ENCODE data around the gene SOCS6. TPM values are rescaled to one million over a fixed set of nuclear protein-coding genes. Genes with fewer than 3 reads are reported as not detected.
A peak's percentile ranks its signal among the peaks of the same experiment; 100 is the strongest.

The SOCS6 gene
- total and polyA plus RNA-seq, 2 of the 13 experiments (the other 11 are each of a cell fraction or from before 2014, with no cell fraction given) = 18.6 to 38.3 TPM

DNA sequence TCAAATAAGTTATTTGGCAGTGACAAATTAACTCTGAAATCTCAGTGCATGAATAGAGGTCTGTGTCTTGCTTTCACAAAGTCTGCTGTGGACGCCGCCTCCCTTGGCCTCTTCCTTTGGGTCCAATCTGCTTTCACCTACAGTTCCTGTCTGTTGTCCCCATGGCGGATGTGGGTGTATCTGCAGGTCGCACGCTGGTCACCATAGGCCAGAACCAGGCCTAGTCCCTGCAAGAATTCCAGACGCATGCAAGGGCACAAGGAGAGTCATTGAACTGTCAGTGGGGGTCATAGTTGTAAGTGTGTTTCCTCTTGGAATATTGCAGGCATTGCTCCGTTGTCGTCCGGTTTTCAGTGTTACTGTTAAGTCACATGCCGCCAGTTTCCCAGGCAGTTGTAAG is 7.4 kb downstream of the SOCS6 start (continued):
- TF ChIP-seq, protein P1, sequence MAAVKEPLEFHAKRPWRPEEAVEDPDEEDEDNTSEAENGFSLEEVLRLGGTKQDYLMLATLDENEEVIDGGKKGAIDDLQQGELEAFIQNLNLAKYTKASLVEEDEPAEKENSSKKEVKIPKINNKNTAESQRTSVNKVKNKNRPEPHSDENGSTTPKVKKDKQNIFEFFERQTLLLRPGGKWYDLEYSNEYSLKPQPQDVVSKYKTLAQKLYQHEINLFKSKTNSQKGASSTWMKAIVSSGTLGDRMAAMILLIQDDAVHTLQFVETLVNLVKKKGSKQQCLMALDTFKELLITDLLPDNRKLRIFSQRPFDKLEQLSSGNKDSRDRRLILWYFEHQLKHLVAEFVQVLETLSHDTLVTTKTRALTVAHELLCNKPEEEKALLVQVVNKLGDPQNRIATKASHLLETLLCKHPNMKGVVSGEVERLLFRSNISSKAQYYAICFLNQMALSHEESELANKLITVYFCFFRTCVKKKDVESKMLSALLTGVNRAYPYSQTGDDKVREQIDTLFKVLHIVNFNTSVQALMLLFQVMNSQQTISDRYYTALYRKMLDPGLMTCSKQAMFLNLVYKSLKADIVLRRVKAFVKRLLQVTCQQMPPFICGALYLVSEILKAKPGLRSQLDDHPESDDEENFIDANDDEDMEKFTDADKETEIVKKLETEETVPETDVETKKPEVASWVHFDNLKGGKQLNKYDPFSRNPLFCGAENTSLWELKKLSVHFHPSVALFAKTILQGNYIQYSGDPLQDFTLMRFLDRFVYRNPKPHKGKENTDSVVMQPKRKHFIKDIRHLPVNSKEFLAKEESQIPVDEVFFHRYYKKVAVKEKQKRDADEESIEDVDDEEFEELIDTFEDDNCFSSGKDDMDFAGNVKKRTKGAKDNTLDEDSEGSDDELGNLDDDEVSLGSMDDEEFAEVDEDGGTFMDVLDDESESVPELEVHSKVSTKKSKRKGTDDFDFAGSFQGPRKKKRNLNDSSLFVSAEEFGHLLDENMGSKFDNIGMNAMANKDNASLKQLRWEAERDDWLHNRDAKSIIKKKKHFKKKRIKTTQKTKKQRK (IDR thresholded peaks at IDR 0.05; ENCODE audit: low read length) = no peak
- TF ChIP-seq, protein P2, sequence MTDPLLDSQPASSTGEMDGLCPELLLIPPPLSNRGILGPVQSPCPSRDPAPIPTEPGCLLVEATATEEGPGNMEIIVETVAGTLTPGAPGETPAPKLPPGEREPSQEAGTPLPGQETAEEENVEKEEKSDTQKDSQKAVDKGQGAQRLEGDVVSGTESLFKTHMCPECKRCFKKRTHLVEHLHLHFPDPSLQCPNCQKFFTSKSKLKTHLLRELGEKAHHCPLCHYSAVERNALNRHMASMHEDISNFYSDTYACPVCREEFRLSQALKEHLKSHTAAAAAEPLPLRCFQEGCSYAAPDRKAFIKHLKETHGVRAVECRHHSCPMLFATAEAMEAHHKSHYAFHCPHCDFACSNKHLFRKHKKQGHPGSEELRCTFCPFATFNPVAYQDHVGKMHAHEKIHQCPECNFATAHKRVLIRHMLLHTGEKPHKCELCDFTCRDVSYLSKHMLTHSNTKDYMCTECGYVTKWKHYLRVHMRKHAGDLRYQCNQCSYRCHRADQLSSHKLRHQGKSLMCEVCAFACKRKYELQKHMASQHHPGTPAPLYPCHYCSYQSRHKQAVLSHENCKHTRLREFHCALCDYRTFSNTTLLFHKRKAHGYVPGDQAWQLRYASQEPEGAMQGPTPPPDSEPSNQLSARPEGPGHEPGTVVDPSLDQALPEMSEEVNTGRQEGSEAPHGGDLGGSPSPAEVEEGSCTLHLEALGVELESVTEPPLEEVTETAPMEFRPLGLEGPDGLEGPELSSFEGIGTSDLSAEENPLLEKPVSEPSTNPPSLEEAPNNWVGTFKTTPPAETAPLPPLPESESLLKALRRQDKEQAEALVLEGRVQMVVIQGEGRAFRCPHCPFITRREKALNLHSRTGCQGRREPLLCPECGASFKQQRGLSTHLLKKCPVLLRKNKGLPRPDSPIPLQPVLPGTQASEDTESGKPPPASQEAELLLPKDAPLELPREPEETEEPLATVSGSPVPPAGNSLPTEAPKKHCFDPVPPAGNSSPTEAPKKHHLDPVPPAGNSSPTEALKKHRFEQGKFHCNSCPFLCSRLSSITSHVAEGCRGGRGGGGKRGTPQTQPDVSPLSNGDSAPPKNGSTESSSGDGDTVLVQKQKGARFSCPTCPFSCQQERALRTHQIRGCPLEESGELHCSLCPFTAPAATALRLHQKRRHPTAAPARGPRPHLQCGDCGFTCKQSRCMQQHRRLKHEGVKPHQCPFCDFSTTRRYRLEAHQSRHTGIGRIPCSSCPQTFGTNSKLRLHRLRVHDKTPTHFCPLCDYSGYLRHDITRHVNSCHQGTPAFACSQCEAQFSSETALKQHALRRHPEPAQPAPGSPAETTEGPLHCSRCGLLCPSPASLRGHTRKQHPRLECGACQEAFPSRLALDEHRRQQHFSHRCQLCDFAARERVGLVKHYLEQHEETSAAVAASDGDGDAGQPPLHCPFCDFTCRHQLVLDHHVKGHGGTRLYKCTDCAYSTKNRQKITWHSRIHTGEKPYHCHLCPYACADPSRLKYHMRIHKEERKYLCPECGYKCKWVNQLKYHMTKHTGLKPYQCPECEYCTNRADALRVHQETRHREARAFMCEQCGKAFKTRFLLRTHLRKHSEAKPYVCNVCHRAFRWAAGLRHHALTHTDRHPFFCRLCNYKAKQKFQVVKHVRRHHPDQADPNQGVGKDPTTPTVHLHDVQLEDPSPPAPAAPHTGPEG (CRISPR knock-in tag; IDR thresholded peaks at IDR 0.05) = no peak
- TF ChIP-seq ZBTB21 (CRISPR knock-in tag; IDR thresholded peaks at IDR 0.05) (no peak), HOXA9 (CRISPR knock-in tag; IDR thresholded peaks at IDR 0.05; ENCODE audit: borderline replicate concordance) (no peak), SMARCC2 (IDR thresholded peaks at IDR 0.05) (no peak), MEF2D (CRISPR knock-in tag; IDR thresholded peaks at IDR 0.05) (peak; percentile 47; the same call in 1 of the 2 replicates), ZNF33A (CRISPR knock-in tag; IDR thresholded peaks at IDR 0.05; ENCODE audit: borderline replicate concordance) (no peak), GTF2F1 (IDR thresholded peaks at IDR 0.05; ENCODE audit: low read length) (no peak), BCL3 (CRISPR knock-in tag; IDR thresholded peaks at IDR 0.05) (no peak), DRAP1 (CRISPR knock-in tag; IDR thresholded peaks at IDR 0.05) (no peak), GABPB1 (CRISPR knock-in tag; IDR thresholded peaks at IDR 0.05) (peak; percentile 44; the same call in 1 of the 2 replicates), AHDC1 (CRISPR knock-in tag; IDR thresholded peaks at IDR 0.05; ENCODE audit: borderline replicate concordance) (no peak; the same call in 1 of the 2 replicates)

Measured in HepG2 (cell line).